PC-3 (cell line): Measurements from ENCODE around the gene TSKS. TPM values are rescaled to one million over a fixed set of nuclear protein-coding genes. Genes with fewer than 3 reads are reported as not detected.

ENCODE experiments used
- ATAC-seq: fragments of 200-7000 bp; cut with Tn5 transposase; 2 replicates; pipeline ENCODE4 v1.9.1; 2020; ENCODE audit warnings: mild to moderate bottlenecking, moderate library complexity
- BruUV-seq: library from RNA; stranded (reverse); fragments of 400-500 nt; replicated peaks from 2 replicates; lab custom pipeline; 2021; lab: Mats Ljungman, UMichigan
- CTCF ChIA-PET: fragments of 300-600 bp; sonication (Branson Sonifier 250); formaldehyde crosslinking; loops from one replicate; lab custom pipeline; 2022; ENCODE audit warnings: antibody characterized with exemption; lab: Charles Lee
- POLR2A ChIA-PET: fragments of 300-600 bp; sonication (Branson Sonifier 250); formaldehyde crosslinking; loops from one replicate; lab custom pipeline; 2022; ENCODE audit warnings: antibody characterized with exemption; ENCODE audit not compliant: unreplicated experiment; lab: Charles Lee
- DNase-seq: peaks from one replicate; pipeline ENCODE4 v3.0.0-alpha.2; 2015
- H2AFZ ChIP-seq: fragments of 300-600 bp; sonication (generic); 2 replicates; pipeline ENCODE4 v1.6.0; 2016; ENCODE audit warnings: antibody characterized with exemption, low read length
- H3F3A ChIP-seq: fragments of 300-600 bp; sonication (generic); one replicate; pipeline ENCODE4 v1.6.0; 2017; ENCODE audit warnings: antibody characterized with exemption, low read length, control low read depth, mild to moderate bottlenecking; ENCODE audit not compliant: unreplicated experiment
- H3K27ac ChIP-seq: fragments of 300-600 bp; sonication (generic); 2 replicates; pipeline ENCODE4 v1.5.1; 2016; ENCODE audit warnings: mild to moderate bottlenecking, low read length
- H3K27me3 ChIP-seq: fragments of 300-600 bp; sonication (generic); 2 replicates; pipeline ENCODE4 v1.6.1; 2016; ENCODE audit warnings: low read length, mixed read lengths
- H3K36me3 ChIP-seq: fragments of 300-600 bp; sonication (generic); 2 replicates; pipeline ENCODE4 v1.6.1; 2016; ENCODE audit warnings: low read depth, mixed run types, low read length, mixed read lengths
- H3K4me1 ChIP-seq: fragments of 300-600 bp; sonication (generic); 2 replicates; pipeline ENCODE4 v1.5.1; 2016; ENCODE audit warnings: low read length; ENCODE audit not compliant: insufficient read depth
- H3K4me2 ChIP-seq: fragments of 300-600 bp; sonication (generic); 2 replicates; pipeline ENCODE4 v1.6.0; 2016; ENCODE audit warnings: low read length
- H3K4me3 ChIP-seq: fragments of 300-600 bp; sonication (generic); 2 replicates; pipeline ENCODE4 v1.5.1; 2016; ENCODE audit warnings: mild to moderate bottlenecking, low read length, mixed read lengths
- H3K79me2 ChIP-seq: fragments of 300-600 bp; sonication (generic); 2 replicates; pipeline ENCODE4 v1.6.1; 2017; ENCODE audit warnings: low read length, mixed read lengths
- H3K9ac ChIP-seq: fragments of 300-600 bp; sonication (generic); 2 replicates; pipeline ENCODE4 v1.6.0; 2016; ENCODE audit warnings: mild to moderate bottlenecking, low read length
- H3K9me2 ChIP-seq: fragments of 300-600 bp; sonication (generic); replicated peaks from 2 replicates; pipeline ENCODE4 v1.6.1; 2016; ENCODE audit warnings: mixed run types, low read length, mixed read lengths
- H3K9me3 ChIP-seq: fragments of 300-600 bp; sonication (generic); 2 replicates; pipeline ENCODE4 v1.6.1; 2016; ENCODE audit warnings: low read length, mixed read lengths
- H4K20me1 ChIP-seq: fragments of 300-600 bp; sonication (generic); 2 replicates; pipeline ENCODE4 v1.6.1; 2016; ENCODE audit warnings: low read length, mixed read lengths
- CTCF ChIP-seq: fragments of 300-600 bp; sonication (generic); conservative IDR thresholded peaks from 2 replicates; pipeline ENCODE4 v1.5.1; 2017; ENCODE audit warnings: antibody characterized with exemption, low read depth, mild to moderate bottlenecking, low read length
- EZH2 ChIP-seq: fragments of 300-600 bp; sonication (generic); IDR thresholded peaks from one replicate; pipeline ENCODE4 v1.6.1; 2017; ENCODE audit warnings: antibody characterized with exemption, mild to moderate bottlenecking, low read length; ENCODE audit not compliant: unreplicated experiment
- EZH2phosphoT487 ChIP-seq: fragments of 300-600 bp; sonication (generic); IDR thresholded peaks from 2 replicates; pipeline ENCODE4 v1.6.1; 2018; ENCODE audit warnings: mild to moderate bottlenecking, antibody characterized with exemption, low read length, borderline replicate concordance
- intact Hi-C: fragments of 100-400 bp; cut with micrococcal nuclease; formaldehyde crosslinking; loops from 2 replicates; pipeline ENCODE4 v1.9.0; 2023
- total RNA-seq: library from RNA; depleted of rRNA; stranded (reverse); fragments of >200 nt; gene quantifications from 2 replicates; pipeline ENCODE4 v1.2.3, GENCODE V29; 2014

TSKS gene
- total RNA-seq, 1 experiment from 2014 or later = not detected

GRCh38 chr19:49705919-49706318 is 57.2 kb downstream of the TSKS start:
- Histone ChIP-seq H4K20me1 (no peaks in the 10 kb centered on the region), H3K27ac (no peak overlapping the region), H3K4me3 (no peak overlapping the region), H2AFZ (no peak overlapping the region), H3K4me1 (peaks cover 7% of the 10 kb centered on the region; the same call in 1 of the 2 replicates), H3K9ac (no peak overlapping the region), H3K36me3 (no peaks in the 10 kb centered on the region), H3F3A (no peaks in the 10 kb centered on the region), H3K79me2 (no peaks in the 10 kb centered on the region), H3K9me3 (no peaks in the 10 kb centered on the region), H3K9me2 (no peaks in the 10 kb centered on the region), H3K27me3 (no peaks in the 10 kb centered on the region), H3K4me2 (no peak overlapping the region)
- ATAC-seq = no peak
- BruUV-seq = no TSS peak
- POLR2A ChIA-PET = no interaction called here
- TF ChIP-seq EZH2phosphoT487 (no peak), CTCF (no peak), EZH2 (no peak)
- intact Hi-C loops = no loop called here
- CTCF ChIA-PET = no interaction called here
- DNase-seq = no peak

- Histone ChIP-seq H3K27me3 (no peaks in the 10 kb centered on the region), H3K79me2 (no peaks in the 10 kb centered on the region), H3K4me3 (no peak overlapping the region), H3K9me3 (no peaks in the 10 kb centered on the region), H3K9ac (no peak overlapping the region), H3K36me3 (no peaks in the 10 kb centered on the region), H4K20me1 (no peaks in the 10 kb centered on the region), H3K9me2 (no peaks in the 10 kb centered on the region), H3K4me2 (no peak overlapping the region), H2AFZ (no peak overlapping the region), H3K4me1 (no peaks in the 10 kb centered on the region), H3F3A (no peaks in the 10 kb centered on the region), H3K27ac (no peak overlapping the region)
- TF ChIP-seq EZH2 = no peak
- TF ChIP-seq EZH2phosphoT487 = no peak
- TF ChIP-seq CTCF = no peak
- intact Hi-C loops = no loop called here
- DNase-seq = no peak
- no peak for ATAC-seq
- ChIA-PET CTCF (no interaction called here), POLR2A (no interaction called here)
- BruUV-seq = no TSS peak
Measured at GRCh38 chr19:49704888-49705642, 58.0 kb downstream of the TSKS start.

- no peaks in the 10 kb centered on the region for H3K9me3 ChIP-seq
- ChIA-PET CTCF (no interaction called here), POLR2A (no interaction called here)
- no peak overlapping the region for H3K27ac ChIP-seq
- H3K4me1 ChIP-seq = no peaks in the 10 kb centered on the region
- no peak overlapping the region for H3K4me3 ChIP-seq
- no peaks in the 10 kb centered on the region for H3K27me3 ChIP-seq
- H3K4me2 ChIP-seq = no peak overlapping the region
- no peaks in the 10 kb centered on the region for H3K9me2 ChIP-seq
- H3K79me2 ChIP-seq = no peaks in the 10 kb centered on the region
- no peaks in the 10 kb centered on the region for H4K20me1 ChIP-seq
- H3K9ac ChIP-seq = no peak overlapping the region
- ATAC-seq (no peak), DNase-seq (no peak)
- intact Hi-C loops = no loop called here
- no peak for TF ChIP-seq EZH2
- no peak overlapping the region for H2AFZ ChIP-seq
- H3K36me3 ChIP-seq = no peaks in the 10 kb centered on the region
- no TSS peak for BruUV-seq
- H3F3A ChIP-seq = no peaks in the 10 kb centered on the region
Measured at GRCh38 chr19:49701271-49701786, 61.8 kb downstream of the TSKS start.
